Endodermal cell (in vitro differentiated cells): ENCODE data around the gene EPHA2. TPM values are rescaled to one million over a fixed set of nuclear protein-coding genes. Genes with fewer than 3 reads are reported as not detected.

Experiments
- DNase-seq: peaks from one replicate; pipeline ENCODE4 v3.0.0-alpha.2; 2017
- H3K27ac ChIP-seq: 2 replicates; pipeline ENCODE4 v1.5.1; 2013; ENCODE audit warnings: mild to moderate bottlenecking, low read depth, low read length, moderate library complexity
- H3K27me3 ChIP-seq: 2 replicates; pipeline ENCODE4 v1.6.1; 2013; ENCODE audit warnings: mild to moderate bottlenecking, low read length, moderate library complexity; ENCODE audit not compliant: insufficient read depth, control insufficient read depth, poor library complexity, severe bottlenecking
- H3K36me3 ChIP-seq: 2 replicates; pipeline ENCODE4 v1.7.0; 2013; ENCODE audit warnings: mild to moderate bottlenecking, low read length, moderate library complexity; ENCODE audit not compliant: control insufficient read depth, insufficient read depth
- H3K4me1 ChIP-seq: one replicate; pipeline ENCODE4 v1.7.0; 2013; ENCODE audit warnings: low read length; ENCODE audit not compliant: control insufficient read depth, insufficient read depth
- H3K4me3 ChIP-seq: 2 replicates; pipeline ENCODE4 v1.5.1; 2013; ENCODE audit warnings: mild to moderate bottlenecking, low read length, moderate library complexity
- H3K9ac ChIP-seq: 2 replicates; pipeline ENCODE4 v1.6.1; 2013; ENCODE audit warnings: mild to moderate bottlenecking, low read length, moderate library complexity; ENCODE audit not compliant: poor library complexity, severe bottlenecking; ENCODE audit errors: extremely low read depth
- H3K9me3 ChIP-seq: 2 replicates; pipeline ENCODE4 v1.6.1; 2013; ENCODE audit warnings: mild to moderate bottlenecking, low read length, moderate library complexity; ENCODE audit not compliant: control insufficient read depth
- H3K27ac Mint-ChIP-seq: 2 replicates; pipeline ENCODE4 v1.8.0; 2020; ENCODE audit warnings: mixed read lengths
- H3K27me3 Mint-ChIP-seq: 2 replicates; pipeline ENCODE4 v1.8.0; 2021; ENCODE audit warnings: mild to moderate bottlenecking, mixed read lengths; ENCODE audit not compliant: insufficient read depth
- H3K36me3 Mint-ChIP-seq: 2 replicates; pipeline ENCODE4 v1.8.0; 2020; ENCODE audit warnings: low read depth, mixed read lengths
- H3K4me1 Mint-ChIP-seq: 2 replicates; pipeline ENCODE4 v1.8.0; 2020; ENCODE audit warnings: mixed read lengths
- H3K4me3 Mint-ChIP-seq: 2 replicates; pipeline ENCODE4 v1.8.0; 2020; ENCODE audit warnings: mild to moderate bottlenecking, moderate library complexity, mixed read lengths
- H3K9me3 Mint-ChIP-seq: 2 replicates; pipeline ENCODE4 v1.8.0; 2020; ENCODE audit warnings: mild to moderate bottlenecking, mixed read lengths
- CTCF ChIP-seq: fragments of 200-600 bp; sonication (generic); conservative IDR thresholded peaks from 2 replicates; pipeline ENCODE4 v1.5.0; 2021; ENCODE audit warnings: antibody characterized with exemption, mild to moderate bottlenecking
- WGBS, 2 experiments: methylation state at CpG; one replicate each; pipeline versions ENCODE4 v1.1.5 to v1.1.7; 2013; ENCODE audit warnings: missing lambda C conversion rate in 2 of 2, mixed read lengths in 1 of 2; ENCODE audit not compliant: insufficient coverage in 1 of 2, insufficient read length in 1 of 2; 5-methylcytosine and 5-hydroxymethylcytosine counted together
- total RNA-seq, 2 donors: library from RNA; stranded (reverse); fragmentation: NEBNext Ultra II Directional in 1 of 2; extraction: Animal tissue kit (Norgen Biotek cat#: 25700) in 1 of 2; gene quantifications; 2 replicates in 1 of 2; 3 replicates in 1 of 2; pipeline ENCODE4 v1.2.1, GENCODE V29; 2021

The EPHA2 gene
- total RNA-seq, 2 donors from 2014 or later, result 56.5 to 64.3 TPM

GRCh38 chr1:16117369-16117768, 38.5 kb downstream of the EPHA2 start:
- H3K36me3 ChIP-seq, result no peaks in the 10 kb centered on the region
- no peaks in the 10 kb centered on the region for H3K9me3 ChIP-seq
- no peak overlapping the region for H3K4me3 Mint-ChIP-seq
- H3K36me3 Mint-ChIP-seq, result no peaks in the 10 kb centered on the region
- H3K9ac ChIP-seq, result no peak overlapping the region
- H3K27ac Mint-ChIP-seq, result peak overlapping the region; percentile 8
- no peaks in the 10 kb centered on the region for H3K27me3 ChIP-seq
- no peak overlapping the region for H3K4me3 ChIP-seq
- TF ChIP-seq CTCF, result no peak
- WGBS, 2 experiments, result 87 to 93% methylated on average over 4 to 6 of the region's 6 CpGs
- H3K27me3 Mint-ChIP-seq, result no peaks in the 10 kb centered on the region
- peaks cover 57% of the 10 kb centered on the region for H3K4me1 Mint-ChIP-seq
- no peak overlapping the region for H3K27ac ChIP-seq
- H3K9me3 Mint-ChIP-seq, result no peaks in the 10 kb centered on the region
- DNase-seq, result no peak
- peaks cover 34% of the 10 kb centered on the region for H3K4me1 ChIP-seq

- DNase-seq, result peak; percentile 73
- WGBS, 2 experiments, result 34 to 55% methylated on average over 4 to 8 of the region's 8 CpGs
Observed at GRCh38 chr1:16116625-16117024, 39.2 kb downstream of the EPHA2 start.

GRCh38 chr1:16116002-16116401, 39.9 kb downstream of the EPHA2 start:
- peak overlapping the region; percentile 99 for H3K27ac ChIP-seq

More at GRCh38 chr1:16116625-16117024, 39.2 kb downstream of the EPHA2 start:
- Histone ChIP-seq H3K9me3 (no peaks in the 10 kb centered on the region), H3K9ac (peak overlapping the region; percentile 57), H3K4me3 (no peak overlapping the region), H3K27ac (peak overlapping the region; percentile 99), H3K27me3 (no peaks in the 10 kb centered on the region), H3K4me1 (peaks cover 29% of the 10 kb centered on the region), H3K36me3 (no peaks in the 10 kb centered on the region)
- H3K4me1 Mint-ChIP-seq, result peaks cover 54% of the 10 kb centered on the region
- H3K4me3 Mint-ChIP-seq, result peak overlapping the region; percentile 3
- TF ChIP-seq CTCF, result no peak
- no peaks in the 10 kb centered on the region for H3K36me3 Mint-ChIP-seq
- H3K27ac Mint-ChIP-seq, result peak overlapping the region; percentile 93
- H3K9me3 Mint-ChIP-seq, result no peaks in the 10 kb centered on the region
- no peaks in the 10 kb centered on the region for H3K27me3 Mint-ChIP-seq

More at GRCh38 chr1:16116002-16116401, 39.9 kb downstream of the EPHA2 start:
- Histone ChIP-seq H3K9me3 (no peaks in the 10 kb centered on the region), H3K4me1 (peaks cover 29% of the 10 kb centered on the region), H3K27me3 (no peaks in the 10 kb centered on the region), H3K4me3 (no peak overlapping the region), H3K9ac (peak overlapping the region; percentile 87), H3K36me3 (no peaks in the 10 kb centered on the region)
- peak; percentile 97 for DNase-seq
- no peaks in the 10 kb centered on the region for H3K27me3 Mint-ChIP-seq
- 2 to 3% methylated on average over 11 to 16 of the region's 16 CpGs for WGBS, 2 experiments
- peak overlapping the region; percentile 24 for H3K4me3 Mint-ChIP-seq
- H3K4me1 Mint-ChIP-seq, result peaks cover 54% of the 10 kb centered on the region
- no peaks in the 10 kb centered on the region for H3K36me3 Mint-ChIP-seq
- TF ChIP-seq CTCF, result no peak
- H3K9me3 Mint-ChIP-seq, result no peaks in the 10 kb centered on the region
- peak overlapping the region; percentile 93 for H3K27ac Mint-ChIP-seq
